ENCODE data around the gene KCNJ10.

Gene KCNJ10

GRCh38 chr1:160098852-160099561 is 29.0 kb upstream of the KCNJ10 start:
- peak; percentile 81 to 99 (median 95) for DNase-seq

DNA sequence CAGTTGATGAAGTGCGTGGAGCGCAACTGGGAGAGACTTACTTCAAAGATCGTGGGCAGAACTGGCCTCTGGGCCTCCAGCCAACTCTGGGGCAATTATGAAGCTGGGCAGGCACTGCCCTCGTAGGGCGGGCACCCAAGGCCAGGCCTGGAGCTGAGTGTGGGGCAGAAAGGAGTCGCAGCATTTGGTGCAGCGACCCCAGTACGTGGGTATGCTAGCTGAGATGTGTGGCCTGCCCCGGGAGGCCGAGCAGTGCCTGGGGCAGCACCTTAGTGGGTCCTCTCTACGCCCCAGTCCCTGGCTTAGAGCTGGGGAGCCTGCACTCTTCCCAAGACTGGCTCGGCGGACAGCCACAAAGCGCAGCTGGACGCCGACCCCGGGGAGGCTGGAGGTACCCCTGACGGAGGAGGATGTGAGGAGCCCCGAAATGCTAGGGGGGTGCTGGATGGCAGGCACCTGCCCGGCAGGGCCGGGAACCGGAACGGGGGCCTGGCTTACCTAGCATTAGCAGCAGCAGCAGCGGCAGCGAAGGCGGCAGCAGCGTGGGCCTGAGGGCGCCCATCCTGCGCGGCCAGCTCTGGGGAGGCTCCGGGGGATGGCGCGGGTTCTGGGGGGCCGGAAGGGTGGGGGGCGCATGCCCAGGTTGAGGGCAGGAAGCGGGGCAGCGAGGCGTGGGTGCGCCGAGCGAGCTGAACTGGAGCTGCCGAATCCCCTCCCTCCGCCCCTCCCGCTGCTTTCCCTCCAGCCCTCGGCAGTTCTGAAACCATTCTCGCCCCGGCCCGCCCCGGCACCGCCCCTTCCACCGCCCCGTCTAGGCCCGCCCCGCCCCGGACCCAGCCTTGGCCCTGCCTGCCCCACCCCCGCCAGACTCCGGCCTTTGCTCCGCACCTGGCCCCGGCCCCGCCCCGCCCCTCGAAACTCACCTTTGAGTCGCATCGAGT is 28.2 kb upstream of the KCNJ10 start, which contains the start of gene IGSF8:
IGSF8 (minus strand) TSS at position 709 of the 941 bp plus-strand sequence; CDS start at position 562, 147 bp downstream.
- peak in 13 of 14 donors; percentile 48 to 95 (median 91) for DNase-seq

DNA sequence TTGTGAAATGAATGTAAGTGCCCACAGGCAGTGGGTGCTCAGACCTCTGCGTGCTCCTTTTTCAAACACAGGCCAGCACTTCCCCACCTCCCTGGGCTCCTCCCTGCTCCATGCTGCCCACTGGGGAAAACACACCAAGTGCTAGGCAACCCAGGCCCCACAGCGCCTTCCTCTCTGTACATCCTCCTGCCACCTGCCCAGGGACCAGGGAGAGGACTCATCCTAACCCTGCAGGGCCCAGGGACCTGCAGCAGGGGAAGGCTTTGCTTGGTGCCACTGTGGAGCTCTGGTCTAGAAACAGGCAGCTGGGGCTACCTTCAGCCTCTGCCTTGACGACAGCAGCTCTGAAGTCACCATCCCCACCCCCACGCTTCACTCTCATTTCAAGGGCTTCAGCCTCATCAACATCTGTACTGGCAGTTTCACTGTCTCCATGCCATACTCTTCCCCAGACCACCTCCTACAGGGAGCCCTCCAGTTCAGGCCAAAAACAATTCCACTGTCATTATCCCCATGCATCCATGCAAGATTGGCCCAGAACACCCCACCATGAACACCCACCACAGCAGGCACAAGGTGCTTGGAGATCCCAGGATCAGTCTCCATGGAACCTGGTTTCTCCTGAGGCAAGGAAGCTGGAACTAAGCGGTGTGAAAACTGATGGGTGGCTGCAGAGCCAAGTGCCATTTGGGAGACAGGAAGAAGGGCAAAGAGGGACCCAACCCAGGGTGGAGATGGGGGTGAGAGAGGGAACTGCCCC is 27.4 kb upstream of the KCNJ10 start:
- DNase-seq, result peak in 3 of 14 donors; percentile 42 to 53 (median 51)

- peak in 3 of 14 donors; percentile 26 to 52 (median 41) for DNase-seq
These were observed 26.5 kb upstream of the KCNJ10 start for GRCh38 chr1:160096274-160097116.

DNA sequence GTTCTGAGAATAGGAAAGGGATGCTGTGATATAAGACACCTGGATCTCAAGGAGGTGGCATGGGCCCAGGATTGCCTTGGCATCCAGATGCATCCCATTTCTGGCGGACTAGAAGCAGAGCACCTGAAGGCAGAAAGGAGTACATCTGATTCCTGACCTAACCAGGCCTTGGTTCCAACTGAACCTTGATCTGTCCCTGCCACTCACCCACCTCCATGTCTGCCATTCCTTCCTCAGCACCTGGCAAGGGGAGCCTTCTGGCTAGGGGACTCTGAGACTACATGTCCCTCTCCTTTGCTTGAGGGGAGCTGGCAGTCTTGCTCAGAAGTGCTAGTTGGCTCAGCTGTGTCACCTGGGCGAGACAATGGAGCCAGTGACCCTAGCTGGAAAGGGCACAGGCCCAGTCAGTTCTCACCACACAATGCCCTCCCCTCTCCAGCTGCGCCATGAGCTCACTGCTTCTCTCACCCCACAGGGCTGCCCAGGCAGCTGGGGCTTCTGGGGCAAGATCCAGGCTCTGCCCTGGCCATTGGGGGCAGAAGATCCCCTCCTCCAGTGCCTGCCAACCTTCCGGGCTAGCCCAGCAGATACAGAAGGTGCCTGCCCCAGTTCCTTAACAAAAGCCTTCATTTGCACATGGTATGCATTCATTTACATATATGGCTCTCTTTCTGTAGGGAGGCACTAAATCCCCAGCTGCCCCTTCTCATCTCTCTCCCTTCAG is 25.6 kb upstream of the KCNJ10 start:
- DNase-seq, result peak in 11 of 14 donors; percentile 16 to 92 (median 69)

DNA sequence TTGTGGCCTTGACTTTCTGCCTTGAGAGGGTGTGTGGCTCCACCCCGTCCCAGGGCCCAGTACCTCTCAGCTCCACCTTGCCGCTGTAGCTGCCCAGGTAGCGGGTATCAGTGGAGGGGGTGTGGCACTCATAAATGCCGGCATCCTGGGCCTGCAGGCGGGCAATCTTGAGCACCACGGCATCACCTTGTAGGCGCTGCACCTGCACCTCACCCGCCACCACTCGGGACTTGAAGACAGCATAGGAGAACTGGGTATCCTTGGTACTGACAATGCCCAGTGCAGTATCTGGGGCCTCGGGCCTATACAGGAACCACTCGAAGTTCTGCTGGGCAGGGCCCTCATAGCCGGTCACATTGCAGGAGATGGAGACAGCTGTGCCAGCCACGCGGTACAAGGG is 24.8 kb upstream of the KCNJ10 start:
- peak in 2 of 14 donors; percentile 21 to 29 for DNase-seq

DNA sequence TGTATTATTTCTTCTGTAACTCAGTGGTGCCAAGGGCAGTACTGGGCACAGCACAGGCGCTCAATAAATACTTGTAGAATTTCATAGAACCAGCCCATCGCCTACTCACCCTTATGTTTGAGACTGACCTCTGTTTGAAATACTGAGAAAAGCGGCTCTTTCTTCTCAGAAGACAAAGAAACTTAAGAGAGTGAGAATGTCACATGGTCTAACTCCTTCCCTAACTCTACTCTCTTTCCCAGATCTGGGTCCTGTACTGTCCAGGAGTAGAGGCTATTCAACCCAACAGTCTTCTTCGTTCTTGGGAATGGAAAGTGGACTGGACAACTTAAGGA is 24.3 kb upstream of the KCNJ10 start:
- no peak for DNase-seq

- peak in 3 of 14 donors; percentile 14 to 57 (median 19) for DNase-seq
These were observed 23.8 kb upstream of the KCNJ10 start for GRCh38 chr1:160093624-160094290.

DNA sequence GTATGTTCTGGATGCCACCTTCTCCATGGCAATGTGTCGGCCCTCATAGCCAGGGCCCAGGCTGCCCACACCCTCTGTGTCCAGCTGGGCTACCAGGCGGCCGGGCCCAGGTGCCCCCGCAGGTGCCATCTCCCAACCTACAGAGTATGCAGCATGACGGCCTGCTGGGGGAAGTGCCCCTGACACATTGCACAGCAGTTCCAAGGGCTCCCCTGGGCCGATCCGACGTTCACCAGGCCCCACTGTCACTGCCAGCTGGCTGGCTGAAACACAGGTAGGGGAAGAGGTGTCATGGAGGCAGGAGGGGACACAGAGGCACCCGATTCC is 23.1 kb upstream of the KCNJ10 start:
- DNase-seq, result peak in 2 of 14 donors; percentile 50 to 58

GRCh38 chr1:160092366-160093068 is 22.6 kb upstream of the KCNJ10 start:
- DNase-seq, result peak in 7 of 14 donors; percentile 14 to 71 (median 32)

DNA sequence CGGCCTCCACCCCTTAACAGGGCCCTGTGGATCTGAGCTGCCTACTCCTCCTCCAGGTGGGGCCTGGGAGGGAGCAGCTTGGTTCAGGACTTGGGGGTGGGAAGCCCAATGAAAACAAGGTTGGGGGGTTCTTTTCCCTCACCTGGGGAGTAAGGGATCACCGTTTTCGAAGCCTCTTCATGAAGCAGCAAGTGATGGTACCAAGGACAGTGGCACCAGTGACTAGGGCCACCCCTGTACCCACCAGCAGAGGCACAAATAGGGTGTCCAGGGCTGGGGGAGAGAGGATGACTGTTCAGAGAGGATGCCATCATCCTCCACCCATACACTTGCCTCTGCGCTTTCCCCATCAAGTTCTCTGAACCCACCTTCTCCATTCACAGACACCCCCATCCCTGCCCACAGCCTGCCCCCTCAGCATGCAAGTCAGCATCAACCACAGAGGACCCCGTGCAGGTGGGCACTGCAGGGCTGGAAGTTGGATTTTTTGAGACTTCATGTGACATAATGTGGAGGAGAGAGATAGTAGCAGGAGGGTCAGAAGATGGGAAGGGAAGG is 21.8 kb upstream of the KCNJ10 start:
- no peak for DNase-seq

- no peak for DNase-seq
These were observed 20.8 kb upstream of the KCNJ10 start for GRCh38 chr1:160090760-160091159.

- DNase-seq, result no peak
These were observed 19.9 kb upstream of the KCNJ10 start for GRCh38 chr1:160089883-160090282.

DNA sequence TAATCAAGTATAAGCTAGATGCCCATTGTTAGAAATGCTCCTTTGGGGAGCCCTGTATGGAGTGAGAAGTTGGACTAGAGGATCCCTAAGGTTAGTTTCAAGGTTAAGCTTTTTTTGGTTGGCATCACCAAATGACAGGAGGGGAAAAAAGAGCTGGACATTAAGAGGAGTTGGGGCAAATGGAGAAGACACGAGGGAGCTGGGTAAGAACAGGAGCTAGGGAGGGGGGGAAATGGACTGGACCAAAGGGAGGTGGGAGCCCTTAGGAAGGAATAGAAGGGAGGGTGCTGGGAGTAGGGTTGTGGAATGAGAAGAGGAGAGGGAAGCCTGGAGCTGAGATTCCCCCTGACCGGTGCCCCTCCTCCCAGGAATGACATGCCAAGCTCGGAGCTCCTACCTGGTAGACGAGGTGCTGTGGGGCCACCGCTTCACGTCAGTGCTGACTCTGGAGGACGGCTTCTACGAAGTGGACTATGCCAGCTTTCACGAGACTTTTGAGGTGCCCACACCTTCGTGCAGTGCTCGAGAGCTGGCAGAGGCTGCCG is 17.2 kb upstream of the KCNJ10 start:
- DNase-seq, result peak in 1 of 14 donors; percentile 31

DNA sequence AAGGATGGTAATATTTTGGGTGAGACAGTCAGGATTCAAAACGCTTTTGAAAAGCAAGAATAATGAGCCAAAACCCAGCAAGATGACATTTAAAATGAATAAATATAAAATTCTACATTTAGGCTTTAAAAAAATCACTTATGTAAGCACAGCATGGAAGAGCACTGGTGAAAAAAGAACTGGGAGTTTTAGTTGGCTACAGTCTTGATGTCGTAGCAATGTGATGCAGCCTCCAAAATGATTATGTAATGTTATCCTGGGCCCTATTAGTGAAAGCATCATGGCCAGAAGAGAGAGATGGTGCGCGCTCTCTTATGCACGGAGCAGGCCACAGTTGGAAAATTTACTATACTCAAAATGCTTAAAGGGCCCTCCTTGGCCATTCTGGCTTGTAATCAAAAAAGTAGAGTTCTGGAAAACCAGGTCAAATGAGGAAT is 16.5 kb upstream of the KCNJ10 start:
- DNase-seq, result peak in 2 of 14 donors; percentile 11 to 86

- peak; percentile 21 to 86 (median 73) for DNase-seq
These were observed 15.9 kb upstream of the KCNJ10 start for GRCh38 chr1:160085686-160086455.

- DNase-seq, result peak in 1 of 14 donors; percentile 44
These were observed 14.9 kb upstream of the KCNJ10 start for GRCh38 chr1:160084771-160085321.

Measured in C1 segment of cervical spinal cord (tissue), 14 donors.